Thoracic aorta (tissue), 2 donors: ENCODE measurements around the gene DES. TPM values are rescaled to one million over a fixed set of nuclear protein-coding genes. Genes with fewer than 3 reads are reported as not detected.
A peak's percentile ranks its signal among the peaks of the same experiment; 100 is the strongest.

ENCODE experiments used
- ATAC-seq: fragments of 150-250 bp; one replicate; pipeline ENCODE4 v1.8.0; 2017; ENCODE audit warnings: low read depth; ENCODE audit not compliant: insufficient number of reproducible peaks, low FRiP score
- DNase-seq: peaks from one replicate; pipeline ENCODE4 v3.0.0-alpha.2; 2020; ENCODE audit warnings: low spot score
- H3K27ac ChIP-seq, 2 donors: fragments of 200-600 bp; sonication (generic); 1 replicate in 1 of 2; 2 replicates in 1 of 2; pipeline ENCODE4 v1.5.1; 2016; ENCODE audit warnings: mild to moderate bottlenecking in 2 of 2, moderate library complexity in 2 of 2
- H3K27me3 ChIP-seq: fragments of 200-600 bp; sonication (generic); replicated peaks from 2 replicates; pipeline ENCODE4 v1.6.0; 2016; ENCODE audit warnings: mild to moderate bottlenecking; ENCODE audit not compliant: insufficient read depth
- H3K36me3 ChIP-seq: fragments of 200-600 bp; sonication (generic); one replicate; pipeline ENCODE4 v1.5.1; 2016
- H3K4me1 ChIP-seq, 2 donors: fragments of 200-600 bp; sonication (generic); 1 replicate in 1 of 2; 2 replicates in 1 of 2; pipeline versions ENCODE4 v1.5.1 to v1.6.0; 2016; ENCODE audit warnings: low read depth in 2 of 2, mild to moderate bottlenecking in 1 of 2; ENCODE audit not compliant: control insufficient read depth in 1 of 2
- H3K4me3 ChIP-seq: fragments of 200-600 bp; sonication (generic); 2 replicates; pipeline ENCODE4 v1.5.1; 2016; ENCODE audit warnings: mild to moderate bottlenecking
- H3K9me3 ChIP-seq: fragments of 200-600 bp; sonication (generic); 2 replicates; pipeline ENCODE4 v1.5.1; 2016
- CTCF ChIP-seq: fragments of 200-600 bp; sonication (generic); IDR thresholded peaks from one replicate; pipeline ENCODE4 v1.5.1; 2019; ENCODE audit warnings: antibody characterized with exemption
- total RNA-seq, 2 donors: library from RNA; depleted of rRNA; stranded (reverse); fragments of >200 nt; gene quantifications; one replicate each; pipeline versions ENCODE4 v1.1.0 to v1.2.3, GENCODE V29; 2016

Gene DES
- total RNA-seq, 2 donors from 2014 or later, result 146 to 302 TPM

DNA sequence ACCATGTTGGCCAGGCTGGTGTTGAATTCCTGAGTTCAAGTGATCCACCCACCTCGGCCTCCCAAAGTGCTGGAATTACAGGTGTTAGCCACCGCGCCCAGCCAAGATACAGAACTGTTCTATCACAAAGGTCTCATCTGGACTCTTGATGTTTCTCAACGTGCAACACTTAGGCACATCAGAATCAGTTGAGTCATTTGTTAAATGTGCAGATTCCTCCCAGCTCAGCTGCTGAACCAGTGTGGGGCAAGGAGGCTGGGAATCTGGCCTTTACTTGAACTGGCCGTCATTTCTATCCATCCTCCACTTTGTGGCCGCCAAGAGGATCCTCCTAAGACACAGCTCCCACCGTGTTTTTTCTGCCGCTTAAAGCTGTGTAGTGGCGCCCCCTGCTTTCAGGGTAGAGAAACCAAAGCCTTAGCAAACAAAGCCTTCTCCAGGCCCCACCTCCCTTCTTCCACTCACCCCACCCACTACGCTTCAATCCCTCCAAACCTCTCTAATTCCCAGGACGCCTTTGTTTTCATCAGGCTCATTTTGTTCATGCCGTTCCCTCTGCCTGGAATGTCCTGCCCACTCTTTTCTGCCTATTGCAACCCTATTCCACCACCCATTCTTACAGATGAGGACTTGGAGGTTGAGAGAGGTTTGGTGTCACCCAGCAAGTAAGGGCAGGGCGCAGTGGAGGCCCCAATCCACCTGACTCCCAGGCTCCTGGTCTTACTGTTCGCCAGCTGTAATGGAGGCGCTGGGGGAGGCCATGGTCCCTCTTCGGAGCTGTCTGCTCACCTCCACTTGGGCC is 15.7 kb downstream of the DES start:
- H3K27me3 ChIP-seq, result no peaks in the 10 kb centered on the region
- no peak for DNase-seq
- TF ChIP-seq CTCF, result peak; percentile 31
- H3K4me1 ChIP-seq, result peaks cover 14 to 66% of the 10 kb centered on the region in 2 donors
- peak overlapping the region; percentile 81 to 89 for H3K27ac ChIP-seq
- no peak overlapping the region for H3K4me3 ChIP-seq
- H3K9me3 ChIP-seq, result no peaks in the 10 kb centered on the region
- ATAC-seq, result peak; percentile 37
- no peaks in the 10 kb centered on the region for H3K36me3 ChIP-seq

GRCh38 chr2:219434468-219434717 is 16.2 kb downstream of the DES start:
- no peaks in the 10 kb centered on the region for H3K9me3 ChIP-seq
- H3K4me1 ChIP-seq, result peaks cover 14 to 72% of the 10 kb centered on the region in 2 donors
- H3K4me3 ChIP-seq, result peak overlapping the region; percentile 61
- H3K36me3 ChIP-seq, result no peaks in the 10 kb centered on the region
- no peak for TF ChIP-seq CTCF
- no peaks in the 10 kb centered on the region for H3K27me3 ChIP-seq
- ATAC-seq, result no peak
- no peak for DNase-seq
- peak overlapping the region; percentile 81 to 89 for H3K27ac ChIP-seq

- Histone ChIP-seq H3K4me1 (peaks cover 14 to 75% of the 10 kb centered on the region in 2 donors), H3K9me3 (no peaks in the 10 kb centered on the region), H3K27ac (peak within 1 kb of the TSS; percentile 81 to 89), H3K27me3 (no peaks in the 10 kb centered on the region), H3K4me3 (peak within 1 kb of the TSS; percentile 61), H3K36me3 (no peaks in the 10 kb centered on the region)
- no peak for TF ChIP-seq CTCF
- ATAC-seq (no peak), DNase-seq (no peak)
These were observed 16.7 kb downstream of the DES start, which contains the start of gene SPEG for GRCh38 chr2:219434718-219435525. Gene SPEG (plus strand): TSS chr2:219434843. CDS start chr2:219434978, 135 bp downstream.

- peaks cover 15 to 73% of the 10 kb centered on the region in 2 donors for H3K4me1 ChIP-seq
- H3K27ac ChIP-seq, result peak overlapping the region; percentile 77 to 80
- no peaks in the 10 kb centered on the region for H3K9me3 ChIP-seq
- DNase-seq (no peak), ATAC-seq (no peak)
- H3K4me3 ChIP-seq, result no peak overlapping the region
- H3K36me3 ChIP-seq, result no peaks in the 10 kb centered on the region
- TF ChIP-seq CTCF, result no peak
- no peaks in the 10 kb centered on the region for H3K27me3 ChIP-seq
These were observed 17.5 kb downstream of the DES start for GRCh38 chr2:219435701-219436100.

DNA sequence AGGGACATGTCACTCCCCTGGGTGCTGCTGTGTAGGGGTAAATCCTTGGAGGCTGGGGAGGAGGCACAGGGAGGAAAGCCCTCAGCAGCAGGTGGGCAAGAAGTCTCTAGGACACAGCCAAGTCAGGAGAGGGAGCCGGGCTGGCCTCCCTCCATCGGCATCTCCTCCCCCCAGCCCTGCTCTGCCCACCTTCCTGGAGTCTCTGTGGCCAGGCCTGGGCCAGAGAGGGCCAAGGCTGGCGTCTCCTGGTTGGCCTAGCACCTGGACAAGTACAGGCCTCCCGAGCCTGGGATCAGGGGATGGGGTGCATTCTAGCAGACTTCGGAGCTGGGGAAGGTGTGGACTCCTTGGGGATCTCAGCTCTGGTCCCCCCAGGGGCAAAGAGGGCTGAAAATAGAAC is 18.3 kb downstream of the DES start:
- Histone ChIP-seq H3K9me3 (no peaks in the 10 kb centered on the region), H3K4me3 (no peak overlapping the region), H3K27ac (peak overlapping the region; percentile 77 to 80), H3K4me1 (peaks cover 22 to 75% of the 10 kb centered on the region in 2 donors), H3K36me3 (no peaks in the 10 kb centered on the region), H3K27me3 (no peaks in the 10 kb centered on the region)
- no peak for ATAC-seq
- TF ChIP-seq CTCF, result no peak
- DNase-seq, result no peak
